Vagina (tissue), 2 donors: ENCODE results near the gene USP2. TPM values are rescaled to one million over a fixed set of nuclear protein-coding genes. Genes with fewer than 3 reads are reported as not detected.
A peak's percentile ranks its signal among the peaks of the same experiment; 100 is the strongest.

ENCODE experiments used
- DNase-seq, 2 donors: peaks; one replicate each; pipeline ENCODE4 v3.0.0-alpha.2; 2017; ENCODE audit errors: extremely low spot score in 2 of 2
- H3K27ac ChIP-seq: fragments of 200-600 bp; sonication (generic); one replicate; pipeline ENCODE4 v1.5.1; 2019
- H3K27me3 ChIP-seq: fragments of 200-600 bp; sonication (generic); one replicate; pipeline ENCODE4 v1.5.1; 2019
- H3K36me3 ChIP-seq, 2 donors: fragments of 200-600 bp; sonication (generic); one replicate each; pipeline ENCODE4 v1.5.1; 2017 to 2019
- H3K4me1 ChIP-seq: fragments of 200-600 bp; sonication (generic); one replicate; pipeline ENCODE4 v1.5.1; 2019
- H3K4me3 ChIP-seq, 2 donors: fragments of 200-600 bp; sonication (generic); 1 replicate in 1 of 2; 2 replicates in 1 of 2; pipeline ENCODE4 v1.5.1; 2016 to 2019
- H3K9me3 ChIP-seq: fragments of 200-600 bp; sonication (generic); one replicate; pipeline ENCODE4 v1.5.1; 2019
- CTCF ChIP-seq, 3 experiments: fragments of 450-650 bp in 2 of 3; fragments of 200-600 bp in 1 of 3; sonication (generic) in 1 of 3; IDR thresholded peaks; one replicate each; pipeline ENCODE4 v1.5.1; 2017 to 2019; ENCODE audit warnings: antibody characterized with exemption in 3 of 3, mild to moderate bottlenecking in 2 of 3, moderate library complexity in 2 of 3
- POLR2A ChIP-seq, 2 donors: fragments of 450-650 bp; IDR thresholded peaks; one replicate each; pipeline ENCODE4 v1.6.1; 2017; ENCODE audit warnings: antibody characterized with exemption in 2 of 2, mild to moderate bottlenecking in 2 of 2, moderate library complexity in 2 of 2
- POLR2AphosphoS5 ChIP-seq, 2 donors: sonication (generic); formaldehyde crosslinking; IDR thresholded peaks; one replicate each; pipeline ENCODE4 v1.9.0; 2017; ENCODE audit warnings: antibody characterized with exemption in 2 of 2, mild to moderate bottlenecking in 2 of 2, low read depth in 1 of 2; ENCODE audit not compliant: insufficient read depth in 1 of 2
- intact Hi-C: fragments of 100-400 bp; cut with DNase I; formaldehyde crosslinking; loops from one replicate; pipeline ENCODE4 v1.15.1; 2023
- total RNA-seq: library from RNA; depleted of rRNA; stranded (reverse); fragments of >200 nt; gene quantifications from one replicate; pipeline ENCODE4 v1.2.3, GENCODE V29; 2016

Gene USP2
- total RNA-seq, 1 donor from 2014 or later, result 2.5 TPM

GRCh38 chr11:119378851-119379465, 2.5 kb downstream of the USP2 start:
- H3K4me1 ChIP-seq, result peaks cover 42% of the 10 kb centered on the region
- H3K9me3 ChIP-seq, result no peaks in the 10 kb centered on the region
- DNase-seq, result peak in 1 of 2 donors; percentile 87
- no peaks in the 10 kb centered on the region for H3K36me3 ChIP-seq
- no peaks in the 10 kb centered on the region for H3K27me3 ChIP-seq
- H3K4me3 ChIP-seq, result no peak overlapping the region
- TF ChIP-seq POLR2A (IDR thresholded peaks at IDR 0.05), result no peak
- TF ChIP-seq POLR2AphosphoS5 (IDR thresholded peaks at IDR 0.05; ENCODE audit: insufficient read depth in 1 of 2, low read depth in 1 of 2), result no peak
- no peak for TF ChIP-seq CTCF (IDR thresholded peaks at IDR 0.05)
- H3K27ac ChIP-seq, result no peak overlapping the region
- intact Hi-C loops, result no loop called here

GRCh38 chr11:119377961-119378667, 3.4 kb downstream of the USP2 start:
- Histone ChIP-seq H3K9me3 (no peaks in the 10 kb centered on the region), H3K4me1 (peaks cover 44% of the 10 kb centered on the region), H3K4me3 (no peak overlapping the region), H3K27ac (peak overlapping the region; percentile 78), H3K36me3 (no peaks in the 10 kb centered on the region), H3K27me3 (no peaks in the 10 kb centered on the region)
- DNase-seq, result peak in 1 of 2 donors; percentile 91
- intact Hi-C loops, result no loop called here
- TF ChIP-seq POLR2A (IDR thresholded peaks at IDR 0.05) (no peak), POLR2AphosphoS5 (IDR thresholded peaks at IDR 0.05; ENCODE audit: insufficient read depth in 1 of 2, low read depth in 1 of 2) (no peak), CTCF (IDR thresholded peaks at IDR 0.05) (no peak)

- Histone ChIP-seq H3K36me3 (no peaks in the 10 kb centered on the region), H3K27ac (peak overlapping the region; percentile 78), H3K4me1 (peaks cover 43% of the 10 kb centered on the region), H3K27me3 (no peaks in the 10 kb centered on the region), H3K9me3 (no peaks in the 10 kb centered on the region), H3K4me3 (no peak overlapping the region)
- no peak for TF ChIP-seq POLR2A (IDR thresholded peaks at IDR 0.05)
- no peak for TF ChIP-seq CTCF (IDR thresholded peaks at IDR 0.05)
- no peak for TF ChIP-seq POLR2AphosphoS5 (IDR thresholded peaks at IDR 0.05; ENCODE audit: insufficient read depth in 1 of 2, low read depth in 1 of 2)
- intact Hi-C loops, result no loop called here
- DNase-seq, result peak in 1 of 2 donors; percentile 93
Measured at GRCh38 chr11:119377112-119377901, 4.2 kb downstream of the USP2 start.

- peak in 1 of 2 donors; percentile 95 for DNase-seq
- H3K4me3 ChIP-seq, result no peak overlapping the region
- intact Hi-C loops, result no loop called here
Measured at GRCh38 chr11:119376197-119376847, 5.2 kb downstream of the USP2 start.

More at GRCh38 chr11:119376197-119376847, 5.2 kb downstream of the USP2 start:
- Histone ChIP-seq H3K9me3 (no peaks in the 10 kb centered on the region), H3K4me1 (peaks cover 46% of the 10 kb centered on the region), H3K36me3 (no peaks in the 10 kb centered on the region), H3K27ac (peak overlapping the region; percentile 78), H3K27me3 (no peaks in the 10 kb centered on the region)
- peak in 1 of 2 donors; percentile 32 for TF ChIP-seq POLR2AphosphoS5 (IDR thresholded peaks at IDR 0.05; ENCODE audit: insufficient read depth in 1 of 2, low read depth in 1 of 2)
- TF ChIP-seq CTCF (IDR thresholded peaks at IDR 0.05), result no peak
